M059J (cell line): ENCODE measurements around the gene GIGYF2. TPM values are rescaled to one million over a fixed set of nuclear protein-coding genes. Genes with fewer than 3 reads are reported as not detected.

Experiments
- DNase-seq: peaks from one replicate; pipeline ENCODE4 v3.0.0-alpha.2; 2012; ENCODE audit warnings: low read depth
- total RNA-seq: library from RNA; depleted of rRNA; stranded (reverse); fragments of >200 nt; shearing (Covaris generic); gene quantifications from 2 replicates; pipeline ENCODE4 v1.2.3, GENCODE V29; 2014

The GIGYF2 gene
- total RNA-seq, 1 experiment from 2014 or later, result 45.6 TPM

- peak; percentile 4 for DNase-seq
Measured at GRCh38 chr2:232809349-232810124, 112.4 kb downstream of the GIGYF2 start.

GRCh38 chr2:232810444-232810843 lies 113.3 kb downstream of the GIGYF2 start:
- no peak for DNase-seq

GRCh38 chr2:232815569-232815968 lies 118.4 kb downstream of the GIGYF2 start:
- DNase-seq, result no peak

- DNase-seq, result no peak
Measured at GRCh38 chr2:232816657-232817056, 119.5 kb downstream of the GIGYF2 start.

GRCh38 chr2:232817756-232818155 lies 120.6 kb downstream of the GIGYF2 start:
- no peak for DNase-seq

GRCh38 chr2:232829988-232830387 lies 132.9 kb downstream of the GIGYF2 start:
- no peak for DNase-seq

GRCh38 chr2:232831496-232831895 lies 134.4 kb downstream of the GIGYF2 start:
- DNase-seq, result no peak

- DNase-seq, result no peak
Measured at GRCh38 chr2:232833830-232834229, 136.7 kb downstream of the GIGYF2 start.

GRCh38 chr2:232835687-232836208 lies 138.6 kb downstream of the GIGYF2 start:
- no peak for DNase-seq

GRCh38 chr2:232836934-232837333 lies 139.8 kb downstream of the GIGYF2 start:
- no peak for DNase-seq

- peak; percentile 66 for DNase-seq
Measured at GRCh38 chr2:232838406-232838874, 141.3 kb downstream of the GIGYF2 start.

GRCh38 chr2:232839411-232840079 lies 142.4 kb downstream of the GIGYF2 start:
- DNase-seq, result no peak

GRCh38 chr2:232842689-232843088 lies 145.6 kb downstream of the GIGYF2 start:
- DNase-seq, result no peak

- DNase-seq, result no peak
Measured at GRCh38 chr2:232843834-232844233, 146.7 kb downstream of the GIGYF2 start.

- no peak for DNase-seq
Measured at GRCh38 chr2:232846055-232846454, 148.9 kb downstream of the GIGYF2 start.

- DNase-seq, result no peak
Measured at GRCh38 chr2:232850039-232850438, 152.9 kb downstream of the GIGYF2 start.

- peak; percentile 46 for DNase-seq
Measured at GRCh38 chr2:232852081-232852480, 154.9 kb downstream of the GIGYF2 start.

- no peak for DNase-seq
Measured at GRCh38 chr2:232852676-232853075, 155.5 kb downstream of the GIGYF2 start.

- peak; percentile 93 for DNase-seq
Measured at GRCh38 chr2:232854082-232854481, 157.0 kb downstream of the GIGYF2 start.

GRCh38 chr2:232857158-232857563 lies 160.0 kb downstream of the GIGYF2 start:
- DNase-seq, result no peak

- no peak for DNase-seq
Measured at GRCh38 chr2:232859385-232859916, 162.3 kb downstream of the GIGYF2 start.

- DNase-seq, result peak; percentile 32
Measured at GRCh38 chr2:232860593-232861241, 163.6 kb downstream of the GIGYF2 start.
